CD4-positive, CD25-positive, alpha-beta regulatory T cell (primary cell): ENCODE results near the gene RNF167. TPM values are rescaled to one million over a fixed set of nuclear protein-coding genes. Genes with fewer than 3 reads are reported as not detected.

Experiments used
- ATAC-seq, 2 donors: fragments of 150-1000 bp; cut with Tn5 transposase; one replicate each; pipeline ENCODE4 v1.10.0; 2021; ENCODE audit warnings: low read depth in 2 of 2, moderate number of reproducible peaks in 2 of 2, moderate library complexity in 1 of 2
- DNase-seq, 3 donors: peaks; one replicate each; pipeline versions ENCODE4 v3.0.0 to v3.0.0-alpha.2; 2012 to 2022; ENCODE audit warnings: mixed read lengths in 1 of 3
- H3K27ac ChIP-seq: one replicate; pipeline ENCODE4 v1.7.0; 2013; ENCODE audit warnings: mild to moderate bottlenecking, low read length; ENCODE audit not compliant: insufficient read depth, poor library complexity, severe bottlenecking
- H3K27me3 ChIP-seq: one replicate; pipeline ENCODE4 v1.7.0; 2013; ENCODE audit warnings: low read length; ENCODE audit not compliant: control insufficient read depth, insufficient read depth
- H3K36me3 ChIP-seq: one replicate; pipeline ENCODE4 v1.7.0; 2013; ENCODE audit warnings: mild to moderate bottlenecking, low read length, moderate library complexity; ENCODE audit not compliant: control insufficient read depth, insufficient read depth
- H3K4me1 ChIP-seq: 2 replicates; pipeline ENCODE4 v1.7.0; 2013; ENCODE audit warnings: mild to moderate bottlenecking, low read length; ENCODE audit not compliant: insufficient read depth, control insufficient read depth, poor library complexity, severe bottlenecking
- H3K4me3 ChIP-seq: one replicate; pipeline ENCODE4 v1.7.0; 2013; ENCODE audit warnings: low read depth, mild to moderate bottlenecking, low read length, moderate library complexity
- H3K9me3 ChIP-seq, 2 experiments: 1 replicate in 1 of 2; 2 replicates in 1 of 2; pipeline ENCODE4 v1.7.0; 2013; ENCODE audit warnings: low read length in 2 of 2, mild to moderate bottlenecking in 1 of 2, moderate library complexity in 1 of 2; ENCODE audit not compliant: control insufficient read depth in 2 of 2
- H3K27ac Mint-ChIP-seq, 3 donors: one replicate each; pipeline ENCODE4 v1.8.0; 2020 to 2022; ENCODE audit warnings: mild to moderate bottlenecking in 3 of 3, mixed read lengths in 3 of 3, moderate library complexity in 2 of 3
- H3K27me3 Mint-ChIP-seq: one replicate; pipeline ENCODE4 v1.8.0; 2022; ENCODE audit warnings: mild to moderate bottlenecking, mixed read lengths
- H3K36me3 Mint-ChIP-seq: one replicate; pipeline ENCODE4 v1.8.0; 2020; ENCODE audit warnings: mixed read lengths
- H3K4me1 Mint-ChIP-seq, 4 donors: one replicate each; pipeline ENCODE4 v1.8.0; 2020 to 2022; ENCODE audit warnings: mixed read lengths in 4 of 4, mild to moderate bottlenecking in 1 of 4
- H3K4me3 Mint-ChIP-seq, 4 donors: one replicate each; pipeline ENCODE4 v1.8.0; 2020 to 2022; ENCODE audit warnings: mild to moderate bottlenecking in 4 of 4, mixed read lengths in 4 of 4, moderate library complexity in 3 of 4
- H3K9me3 Mint-ChIP-seq, 7 donors: one replicate each; pipeline ENCODE4 v1.8.0; 2020 to 2022; ENCODE audit warnings: mixed read lengths in 7 of 7, mild to moderate bottlenecking in 3 of 7, moderate library complexity in 2 of 7
- polyA plus RNA-seq, 4 donors: library from polyadenylated mRNA; unstranded; fragments of 300-500 nt; fragmentation: Illumina TruSeq; gene quantifications; one replicate each; pipeline ENCODE4 v1.2.3, GENCODE V29; 2021
- total RNA-seq: library from RNA; stranded (reverse); gene quantifications from one replicate; pipeline ENCODE4 v1.2.3, GENCODE V29; 2022

RNF167 gene
- total and polyA plus RNA-seq, 5 donors from 2014 or later = 31.5 to 105 (median 50.7) TPM

GRCh38 chr17:4944163-4944553, 4.1 kb downstream of the RNF167 start:
- peak overlapping the region; percentile 96 for H3K4me3 ChIP-seq
- peaks cover 39% of the 10 kb centered on the region for H3K36me3 ChIP-seq
- Mint-ChIP-seq H3K9me3 (peaks cover 0 to 3% (median 0%) of the 10 kb centered on the region in 7 donors), H3K4me3 (peak overlapping the region; percentile 90 to 99 (median 96)), H3K36me3 (peaks cover 39% of the 10 kb centered on the region), H3K27ac (peak overlapping the region; percentile 91 to 96 (median 94)), H3K4me1 (peaks cover 0 to 69% (median 51%) of the 10 kb centered on the region in 4 donors), H3K27me3 (peaks cover 4% of the 10 kb centered on the region)
- DNase-seq (peak; percentile 50 to 90 (median 71)), ATAC-seq (peak; percentile 8 to 10)
- peaks cover 80% of the 10 kb centered on the region for H3K4me1 ChIP-seq
- no peaks in the 10 kb centered on the region for H3K27me3 ChIP-seq
- H3K27ac ChIP-seq = peak overlapping the region; percentile 97
- no peaks in the 10 kb centered on the region for H3K9me3 ChIP-seq

DNA sequence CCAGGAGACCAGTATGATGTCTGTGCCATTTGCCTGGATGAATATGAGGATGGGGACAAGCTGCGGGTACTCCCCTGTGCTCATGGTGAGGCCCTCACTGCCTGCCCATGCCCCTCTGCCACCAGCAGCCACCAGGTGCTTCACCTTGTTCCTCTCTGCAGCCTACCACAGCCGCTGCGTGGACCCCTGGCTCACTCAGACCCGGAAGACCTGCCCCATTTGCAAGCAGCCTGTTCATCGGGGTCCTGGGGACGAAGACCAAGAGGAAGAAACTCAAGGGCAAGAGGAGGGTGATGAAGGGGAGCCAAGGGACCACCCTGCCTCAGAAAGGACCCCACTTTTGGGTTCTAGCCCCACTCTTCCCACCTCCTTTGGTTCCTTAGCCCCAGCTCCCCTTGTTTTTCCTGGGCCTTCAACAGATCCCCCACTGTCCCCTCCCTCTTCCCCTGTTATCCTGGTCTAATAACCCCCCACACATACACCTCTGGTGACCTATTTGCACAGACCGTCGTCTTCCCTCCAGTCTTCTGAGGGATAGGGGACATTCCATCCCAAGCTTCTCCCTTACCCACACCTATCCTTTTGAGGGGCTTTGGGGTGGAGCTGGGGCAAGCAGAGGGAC, 4.6 kb downstream of the RNF167 start:
- Mint-ChIP-seq H3K27ac (peak overlapping the region; percentile 91 to 96 (median 94)), H3K9me3 (peaks cover 0 to 3% (median 0%) of the 10 kb centered on the region in 7 donors), H3K36me3 (peaks cover 39% of the 10 kb centered on the region), H3K4me3 (peak overlapping the region; percentile 90 to 99 (median 96)), H3K4me1 (peaks cover 0 to 66% (median 49%) of the 10 kb centered on the region in 4 donors), H3K27me3 (peaks cover 4% of the 10 kb centered on the region)
- no peaks in the 10 kb centered on the region for H3K27me3 ChIP-seq
- no peak for DNase-seq
- H3K4me1 ChIP-seq = peaks cover 78% of the 10 kb centered on the region
- ATAC-seq = no peak
- H3K27ac ChIP-seq = peak overlapping the region; percentile 97
- peak overlapping the region; percentile 96 for H3K4me3 ChIP-seq
- H3K9me3 ChIP-seq = no peaks in the 10 kb centered on the region
- peaks cover 39% of the 10 kb centered on the region for H3K36me3 ChIP-seq

GRCh38 chr17:4945176-4945943, 5.3 kb downstream of the RNF167 start:
- peak overlapping the region; percentile 91 to 96 (median 94) for H3K27ac Mint-ChIP-seq
- H3K4me1 Mint-ChIP-seq = peaks cover 0 to 65% (median 48%) of the 10 kb centered on the region in 4 donors
- Histone ChIP-seq H3K27me3 (no peaks in the 10 kb centered on the region), H3K27ac (peak overlapping the region; percentile 97), H3K4me1 (peaks cover 82% of the 10 kb centered on the region), H3K9me3 (no peaks in the 10 kb centered on the region), H3K36me3 (peaks cover 39% of the 10 kb centered on the region), H3K4me3 (peak overlapping the region; percentile 96)
- ATAC-seq (peak; percentile 44 to 50), DNase-seq (peak; percentile 60 to 85 (median 68))
- peak overlapping the region; percentile 90 to 99 (median 96) for H3K4me3 Mint-ChIP-seq
- H3K27me3 Mint-ChIP-seq = peaks cover 4% of the 10 kb centered on the region
- peaks cover 35% of the 10 kb centered on the region for H3K36me3 Mint-ChIP-seq
- peaks cover 0 to 3% (median 0%) of the 10 kb centered on the region in 7 donors for H3K9me3 Mint-ChIP-seq

- no peak for DNase-seq
- peaks cover 81% of the 10 kb centered on the region for H3K4me1 ChIP-seq
- H3K4me3 ChIP-seq = peak overlapping the region; percentile 96
- Mint-ChIP-seq H3K4me3 (peak overlapping the region; percentile 90 to 99 (median 96)), H3K27me3 (peaks cover 4% of the 10 kb centered on the region), H3K4me1 (peaks cover 0 to 69% (median 48%) of the 10 kb centered on the region in 4 donors), H3K27ac (peak overlapping the region; percentile 82 to 94 (median 93)), H3K36me3 (peaks cover 35% of the 10 kb centered on the region), H3K9me3 (peaks cover 0 to 3% (median 0%) of the 10 kb centered on the region in 7 donors)
- no peak for ATAC-seq
- H3K27ac ChIP-seq = peak overlapping the region; percentile 97
- H3K9me3 ChIP-seq = no peaks in the 10 kb centered on the region
- H3K36me3 ChIP-seq = peaks cover 39% of the 10 kb centered on the region
- H3K27me3 ChIP-seq = no peaks in the 10 kb centered on the region
These were observed 5.8 kb downstream of the RNF167 start for GRCh38 chr17:4945944-4946280.

DNA sequence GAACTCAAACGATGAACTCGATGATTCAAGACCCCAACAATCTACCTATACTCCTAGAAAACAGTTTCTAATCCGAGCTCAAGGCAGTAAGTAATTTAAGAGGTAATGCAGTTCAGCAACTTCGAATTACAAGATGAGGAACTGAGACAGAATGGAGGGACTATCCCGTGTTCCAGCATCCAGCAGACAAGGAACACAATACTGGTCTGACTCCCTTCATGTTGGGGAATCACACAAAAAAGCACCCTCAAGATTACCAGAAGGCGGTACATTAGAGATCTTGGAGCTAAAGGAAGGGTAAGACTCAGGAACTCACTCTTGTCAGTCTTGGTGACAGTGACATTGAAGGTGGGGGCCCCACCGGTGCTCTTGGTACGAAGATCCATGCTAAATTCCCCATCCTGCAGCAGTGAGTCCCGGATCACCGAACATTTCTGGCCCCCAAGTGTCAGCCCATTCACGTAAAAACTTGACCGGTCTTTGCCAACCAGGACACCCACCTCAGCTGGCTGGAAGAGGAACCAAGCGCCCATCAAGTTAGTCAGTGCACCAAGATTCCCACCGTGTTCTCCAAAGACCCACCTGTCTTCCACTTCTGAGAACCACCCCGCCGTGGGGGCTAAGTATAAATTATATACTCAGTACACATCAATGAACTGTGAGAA, 6.4 kb downstream of the RNF167 start:
- Mint-ChIP-seq H3K4me3 (peak overlapping the region; percentile 90 to 99 (median 96)), H3K9me3 (peaks cover 0 to 3% (median 0%) of the 10 kb centered on the region in 7 donors), H3K27me3 (peaks cover 4% of the 10 kb centered on the region), H3K4me1 (peaks cover 0 to 66% (median 44%) of the 10 kb centered on the region in 4 donors), H3K27ac (peak overlapping the region; percentile 82 to 94 (median 93)), H3K36me3 (peaks cover 30% of the 10 kb centered on the region)
- H3K4me1 ChIP-seq = peaks cover 76% of the 10 kb centered on the region
- H3K27me3 ChIP-seq = no peaks in the 10 kb centered on the region
- peak overlapping the region; percentile 97 for H3K27ac ChIP-seq
- peaks cover 39% of the 10 kb centered on the region for H3K36me3 ChIP-seq
- peak in 1 of 3 donors; percentile 27 for DNase-seq
- peak overlapping the region; percentile 96 for H3K4me3 ChIP-seq
- no peak for ATAC-seq
- no peaks in the 10 kb centered on the region for H3K9me3 ChIP-seq

GRCh38 chr17:4947010-4947410, 6.9 kb downstream of the RNF167 start:
- H3K4me3 ChIP-seq = peak overlapping the region; percentile 96
- H3K36me3 ChIP-seq = peaks cover 39% of the 10 kb centered on the region
- no peaks in the 10 kb centered on the region for H3K27me3 ChIP-seq
- H3K27me3 Mint-ChIP-seq = peaks cover 4% of the 10 kb centered on the region
- peaks cover 0 to 64% (median 39%) of the 10 kb centered on the region in 4 donors for H3K4me1 Mint-ChIP-seq
- H3K4me1 ChIP-seq = peaks cover 70% of the 10 kb centered on the region
- ATAC-seq (no peak), DNase-seq (no peak)
- peak overlapping the region; percentile 82 to 94 (median 84) for H3K27ac Mint-ChIP-seq
- peaks cover 24% of the 10 kb centered on the region for H3K36me3 Mint-ChIP-seq
- peak overlapping the region; percentile 97 for H3K27ac ChIP-seq
- no peaks in the 10 kb centered on the region for H3K9me3 ChIP-seq
- peak overlapping the region; percentile 90 to 99 (median 96) for H3K4me3 Mint-ChIP-seq
- peaks cover 0 to 3% (median 0%) of the 10 kb centered on the region in 7 donors for H3K9me3 Mint-ChIP-seq

DNA sequence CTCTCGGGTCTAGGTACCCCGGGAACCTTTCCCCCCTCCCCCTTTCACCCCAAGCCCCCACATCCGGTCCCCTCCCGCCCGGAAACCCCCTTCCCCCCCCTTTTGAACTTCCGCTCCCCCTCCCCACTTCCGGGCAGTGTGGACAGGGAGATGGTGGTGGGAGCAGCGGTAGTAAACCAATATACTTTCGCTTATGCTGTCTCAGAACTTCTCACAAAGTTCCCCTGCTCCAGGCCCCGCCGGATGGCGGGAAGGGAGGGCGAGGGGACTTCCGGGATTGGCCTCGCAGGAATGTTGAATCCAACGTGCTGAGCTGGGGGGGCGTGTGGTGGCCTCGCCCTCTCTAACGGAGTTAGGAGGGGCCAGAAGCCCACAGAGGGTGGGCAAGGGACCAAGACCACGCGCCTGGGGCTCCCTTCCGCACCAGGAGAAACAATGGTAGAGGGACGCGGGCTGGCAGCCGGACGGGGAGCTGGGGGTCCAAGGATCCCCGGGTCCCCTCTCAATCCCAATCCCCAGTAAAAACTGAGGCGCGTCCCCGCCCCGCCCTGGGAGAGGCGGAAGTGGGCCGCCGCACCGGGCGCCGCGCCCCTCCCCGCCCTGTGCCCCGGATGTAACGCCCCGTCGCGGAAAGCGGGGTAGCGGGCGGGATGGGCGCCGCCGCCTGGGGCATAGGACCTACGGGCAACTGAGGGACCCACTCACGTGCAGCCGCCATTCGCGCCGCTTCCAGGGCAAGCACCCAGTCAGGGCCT, 7.5 kb downstream of the RNF167 start:
- H3K9me3 Mint-ChIP-seq = peaks cover 0 to 3% (median 0%) of the 10 kb centered on the region in 7 donors
- no peaks in the 10 kb centered on the region for H3K27me3 ChIP-seq
- peaks cover 0 to 59% (median 35%) of the 10 kb centered on the region in 4 donors for H3K4me1 Mint-ChIP-seq
- H3K4me3 ChIP-seq = peak overlapping the region; percentile 96
- peaks cover 64% of the 10 kb centered on the region for H3K4me1 ChIP-seq
- peak overlapping the region; percentile 97 for H3K27ac ChIP-seq
- peak; percentile 26 to 30 for ATAC-seq
- peak overlapping the region; percentile 82 to 97 (median 95) for H3K27ac Mint-ChIP-seq
- H3K9me3 ChIP-seq = no peaks in the 10 kb centered on the region
- H3K4me3 Mint-ChIP-seq = peak overlapping the region; percentile 95 to 99 (median 98)
- H3K36me3 ChIP-seq = peaks cover 35% of the 10 kb centered on the region
- H3K36me3 Mint-ChIP-seq = peaks cover 23% of the 10 kb centered on the region
- H3K27me3 Mint-ChIP-seq = peaks cover 4% of the 10 kb centered on the region
- peak; percentile 62 to 90 (median 71) for DNase-seq
